Kidney glomerular epithelial cell (primary cell): ENCODE data around the gene MAPKAPK3.

Source experiments
- DNase-seq: peaks from one replicate; lab custom pipeline; 2025; lab: John Stamatoyannopoulos, UW

The MAPKAPK3 gene

GRCh38 chr3:50617096-50617791 is at the start of gene MAPKAPK3:
Gene MAPKAPK3 (plus strand): TSS chr3:50617151. CDS start chr3:50617566, 415 bp downstream.
- DNase-seq: no peak

GRCh38 chr3:50567386-50568167 is 49.4 kb upstream of the MAPKAPK3 start, which contains the start of gene C3orf18:
Gene C3orf18 (minus strand): TSS chr3:50567747. CDS start chr3:50565699, 2,048 bp downstream.
- DNase-seq: peak; percentile 23

- peak; percentile 85 for DNase-seq
Observed at GRCh38 chr3:50568947-50569749, 47.8 kb upstream of the MAPKAPK3 start, which contains the start of gene HEMK1. Gene HEMK1 (plus strand): TSS chr3:50569522. CDS start chr3:50571105, 1,583 bp downstream.

- no peak for DNase-seq
Observed at GRCh38 chr3:50570508-50571279, 46.3 kb upstream of the MAPKAPK3 start.

GRCh38 chr3:50571486-50571885 is 45.5 kb upstream of the MAPKAPK3 start:
- DNase-seq: no peak

GRCh38 chr3:50572158-50572557 is 44.8 kb upstream of the MAPKAPK3 start:
- peak; percentile 34 for DNase-seq

- no peak for DNase-seq
Observed at GRCh38 chr3:50572801-50573371, 44.1 kb upstream of the MAPKAPK3 start.

GRCh38 chr3:50573566-50574443 is 43.1 kb upstream of the MAPKAPK3 start:
- DNase-seq: no peak

GRCh38 chr3:50574444-50574831 is 42.5 kb upstream of the MAPKAPK3 start:
- DNase-seq: no peak

GRCh38 chr3:50575372-50575771 is 41.6 kb upstream of the MAPKAPK3 start:
- DNase-seq: no peak

- no peak for DNase-seq
Observed at GRCh38 chr3:50577348-50577747, 39.6 kb upstream of the MAPKAPK3 start.

- no peak for DNase-seq
Observed at GRCh38 chr3:50580683-50581458, 36.1 kb upstream of the MAPKAPK3 start.

- DNase-seq: no peak
Observed at GRCh38 chr3:50581459-50581842, 35.5 kb upstream of the MAPKAPK3 start.

GRCh38 chr3:50582083-50582482 is 34.9 kb upstream of the MAPKAPK3 start:
- no peak for DNase-seq

GRCh38 chr3:50583897-50584296 is 33.1 kb upstream of the MAPKAPK3 start:
- no peak for DNase-seq

GRCh38 chr3:50584391-50584790 is 32.6 kb upstream of the MAPKAPK3 start:
- DNase-seq: no peak

- DNase-seq: no peak
Observed at GRCh38 chr3:50585919-50586762, 30.8 kb upstream of the MAPKAPK3 start.

- DNase-seq: no peak
Observed at GRCh38 chr3:50586763-50587070, 30.2 kb upstream of the MAPKAPK3 start.

- DNase-seq: no peak
Observed at GRCh38 chr3:50587373-50587772, 29.6 kb upstream of the MAPKAPK3 start.
